NB4 (cell line): Measurements from ENCODE around the gene P3H3.

Source experiments
- DNase-seq: peaks from one replicate; pipeline ENCODE4 v3.0.0; 2010; ENCODE audit warnings: low read depth
- H3K4me3 ChIP-seq: one replicate; pipeline ENCODE4 v1.5.1; 2011; ENCODE audit warnings: mild to moderate bottlenecking, low read depth, low read length, moderate library complexity
- CTCF ChIP-seq: IDR thresholded peaks from one replicate; pipeline ENCODE4 v1.5.1; 2012; ENCODE audit warnings: low read depth, low read length
- MAX ChIP-seq: IDR thresholded peaks from 2 replicates; pipeline ENCODE4 v1.6.1; 2011; ENCODE audit warnings: low read depth, low read length
- MYC ChIP-seq: IDR thresholded peaks from 2 replicates; pipeline ENCODE4 v1.6.1; 2011; ENCODE audit warnings: low read depth, low read length
- POLR2A ChIP-seq: IDR thresholded peaks from 2 replicates; pipeline ENCODE4 v1.6.1; 2011; ENCODE audit warnings: mild to moderate bottlenecking; ENCODE audit not compliant: insufficient read length; ENCODE audit errors: extremely low read depth

P3H3 gene

GRCh38 chr12:6832125-6832524 is 3.9 kb downstream of the P3H3 start:
- no peak for DNase-seq
- H3K4me3 ChIP-seq = no peak overlapping the region
- TF ChIP-seq POLR2A = no peak
- no peak for TF ChIP-seq MYC
- TF ChIP-seq MAX = no peak

GRCh38 chr12:6833189-6833890 is 5.1 kb downstream of the P3H3 start:
- no peak overlapping the region for H3K4me3 ChIP-seq
- DNase-seq = no peak
- TF ChIP-seq CTCF (no peak), MYC (no peak), MAX (no peak), POLR2A (no peak)

- H3K4me3 ChIP-seq = no peak overlapping the region
- TF ChIP-seq MAX (no peak), MYC (no peak), CTCF (no peak), POLR2A (no peak)
- no peak for DNase-seq
These were observed 6.0 kb downstream of the P3H3 start for GRCh38 chr12:6834254-6834653.

- no peak overlapping the region for H3K4me3 ChIP-seq
- TF ChIP-seq MYC = no peak
- TF ChIP-seq CTCF = no peak
- TF ChIP-seq POLR2A = no peak
- TF ChIP-seq MAX = no peak
- DNase-seq = no peak
These were observed 6.7 kb downstream of the P3H3 start for GRCh38 chr12:6834873-6835272.

- no peak overlapping the region for H3K4me3 ChIP-seq
- TF ChIP-seq MYC = no peak
- no peak for TF ChIP-seq MAX
- TF ChIP-seq POLR2A = no peak
- no peak for TF ChIP-seq CTCF
- no peak for DNase-seq
These were observed 8.6 kb downstream of the P3H3 start for GRCh38 chr12:6836851-6837250.

- DNase-seq = no peak
- TF ChIP-seq MYC (no peak), POLR2A (no peak), MAX (no peak), CTCF (no peak)
- no peak overlapping the region for H3K4me3 ChIP-seq
These were observed 9.3 kb downstream of the P3H3 start for GRCh38 chr12:6837370-6838060.
